RWPE2 (cell line): ENCODE data around the gene SOCS6.

ENCODE experiments used
- ATAC-seq: fragments of 200-7000 bp; cut with Tn5 transposase; 3 replicates; pipeline ENCODE4 v1.9.1; 2021; ENCODE audit warnings: low read depth
- DNase-seq: peaks from one replicate; pipeline ENCODE4 v3.0.0-alpha.2; 2020; ENCODE audit warnings: low spot score
- H3K27ac ChIP-seq: fragments of 450-650 bp; 2 replicates; pipeline ENCODE4 v1.5.1; 2017; ENCODE audit warnings: mild to moderate bottlenecking; ENCODE audit not compliant: poor library complexity, severe bottlenecking
- H3K27me3 ChIP-seq: fragments of 250-450 bp; sonication (Bioruptor Pico); 2 replicates; pipeline ENCODE4 v1.5.1; 2021; ENCODE audit warnings: mild to moderate bottlenecking, moderate library complexity; ENCODE audit not compliant: insufficient read depth, poor library complexity, severe bottlenecking
- H3K36me3 ChIP-seq: fragments of 250-450 bp; sonication (Bioruptor Pico); 2 replicates; pipeline ENCODE4 v1.5.1; 2020; ENCODE audit warnings: low read depth, mild to moderate bottlenecking, moderate library complexity
- H3K4me1 ChIP-seq: fragments of 250-450 bp; sonication (Bioruptor Pico); 2 replicates; pipeline ENCODE4 v1.5.1; 2021; ENCODE audit warnings: mild to moderate bottlenecking, moderate library complexity; ENCODE audit not compliant: insufficient read depth, poor library complexity, severe bottlenecking
- H3K4me3 ChIP-seq: fragments of 250-450 bp; sonication (Bioruptor Pico); 2 replicates; pipeline ENCODE4 v1.5.1; 2021; ENCODE audit warnings: mild to moderate bottlenecking, moderate library complexity; ENCODE audit not compliant: severe bottlenecking
- H3K9me3 ChIP-seq: fragments of 250-450 bp; sonication (Bioruptor Pico); 2 replicates; pipeline ENCODE4 v1.5.1; 2021; ENCODE audit warnings: mild to moderate bottlenecking, moderate library complexity; ENCODE audit not compliant: severe bottlenecking
- TF ChIP-seq, protein P1 (sequence below): fragments of 450-650 bp; IDR thresholded peaks from one replicate; pipeline ENCODE4 v1.5.1; 2017; ENCODE audit warnings: mild to moderate bottlenecking, moderate library complexity; ENCODE audit not compliant: poor library complexity, severe bottlenecking

Gene SOCS6

DNA sequence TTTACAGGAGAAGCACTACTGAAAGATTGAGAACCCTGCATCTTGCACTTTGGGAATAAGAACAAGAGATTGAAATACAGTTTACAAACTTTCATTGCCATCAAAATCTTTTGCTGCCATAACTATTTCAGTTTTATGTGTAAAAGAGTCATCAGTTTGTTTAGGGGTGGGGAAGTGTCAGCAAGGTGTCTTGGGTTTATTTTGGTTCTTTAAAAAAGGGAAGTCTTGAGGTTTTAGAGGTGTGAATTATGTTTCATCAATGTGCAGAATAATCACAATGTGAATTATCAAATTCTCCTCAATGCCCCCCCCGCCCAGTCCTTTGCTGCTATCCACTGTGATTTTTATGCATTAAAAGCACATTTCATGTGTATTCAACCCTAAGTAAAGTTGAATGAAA is 37.4 kb downstream of the SOCS6 start:
- DNase-seq (no peak), ATAC-seq (no peak)
- H3K27me3 ChIP-seq = no peaks in the 10 kb centered on the region
- TF ChIP-seq, protein P1, sequence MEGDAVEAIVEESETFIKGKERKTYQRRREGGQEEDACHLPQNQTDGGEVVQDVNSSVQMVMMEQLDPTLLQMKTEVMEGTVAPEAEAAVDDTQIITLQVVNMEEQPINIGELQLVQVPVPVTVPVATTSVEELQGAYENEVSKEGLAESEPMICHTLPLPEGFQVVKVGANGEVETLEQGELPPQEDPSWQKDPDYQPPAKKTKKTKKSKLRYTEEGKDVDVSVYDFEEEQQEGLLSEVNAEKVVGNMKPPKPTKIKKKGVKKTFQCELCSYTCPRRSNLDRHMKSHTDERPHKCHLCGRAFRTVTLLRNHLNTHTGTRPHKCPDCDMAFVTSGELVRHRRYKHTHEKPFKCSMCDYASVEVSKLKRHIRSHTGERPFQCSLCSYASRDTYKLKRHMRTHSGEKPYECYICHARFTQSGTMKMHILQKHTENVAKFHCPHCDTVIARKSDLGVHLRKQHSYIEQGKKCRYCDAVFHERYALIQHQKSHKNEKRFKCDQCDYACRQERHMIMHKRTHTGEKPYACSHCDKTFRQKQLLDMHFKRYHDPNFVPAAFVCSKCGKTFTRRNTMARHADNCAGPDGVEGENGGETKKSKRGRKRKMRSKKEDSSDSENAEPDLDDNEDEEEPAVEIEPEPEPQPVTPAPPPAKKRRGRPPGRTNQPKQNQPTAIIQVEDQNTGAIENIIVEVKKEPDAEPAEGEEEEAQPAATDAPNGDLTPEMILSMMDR = no peak
- no peaks in the 10 kb centered on the region for H3K9me3 ChIP-seq
- H3K4me1 ChIP-seq = peaks cover 12% of the 10 kb centered on the region
- no peak overlapping the region for H3K27ac ChIP-seq
- H3K36me3 ChIP-seq = peaks cover 24% of the 10 kb centered on the region
- H3K4me3 ChIP-seq = no peak overlapping the region

GRCh38 chr18:70328169-70328568 is 39.3 kb downstream of the SOCS6 start:
- Histone ChIP-seq H3K27me3 (no peaks in the 10 kb centered on the region), H3K36me3 (peaks cover 24% of the 10 kb centered on the region), H3K9me3 (no peaks in the 10 kb centered on the region), H3K27ac (no peak overlapping the region), H3K4me3 (no peak overlapping the region), H3K4me1 (peaks cover 13% of the 10 kb centered on the region)
- ATAC-seq = no peak
- TF ChIP-seq, protein P1 = no peak
- no peak for DNase-seq

GRCh38 chr18:70329071-70329470 is 40.2 kb downstream of the SOCS6 start:
- H3K4me3 ChIP-seq = no peak overlapping the region
- H3K27ac ChIP-seq = no peak overlapping the region
- H3K9me3 ChIP-seq = no peaks in the 10 kb centered on the region
- peaks cover 19% of the 10 kb centered on the region for H3K36me3 ChIP-seq
- H3K4me1 ChIP-seq = peaks cover 20% of the 10 kb centered on the region
- DNase-seq = no peak
- no peak for ATAC-seq
- TF ChIP-seq, protein P1 = no peak
- no peaks in the 10 kb centered on the region for H3K27me3 ChIP-seq

DNA sequence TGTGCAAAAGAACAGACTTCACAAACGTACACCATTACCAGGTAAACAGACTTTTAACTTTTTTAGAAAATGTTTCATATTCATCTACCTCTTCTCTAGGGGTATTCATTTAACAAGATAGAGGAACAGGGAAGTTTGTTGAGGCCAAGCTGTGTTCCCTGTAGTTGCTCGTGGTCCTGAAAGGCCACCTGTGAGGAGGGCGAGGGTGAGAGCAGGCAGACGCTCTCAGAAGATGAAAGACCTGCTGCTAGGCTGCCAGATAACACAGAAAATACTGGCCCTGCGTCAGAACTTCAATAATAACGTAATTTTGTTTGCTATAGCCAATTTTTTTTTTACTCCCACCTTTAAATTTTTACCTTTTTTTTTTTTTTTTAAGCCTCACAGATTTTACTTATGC is 42.0 kb downstream of the SOCS6 start:
- no peak for DNase-seq
- no peak for ATAC-seq
- Histone ChIP-seq H3K9me3 (peaks cover 4% of the 10 kb centered on the region), H3K4me1 (peaks cover 26% of the 10 kb centered on the region), H3K36me3 (peaks cover 19% of the 10 kb centered on the region), H3K27me3 (no peaks in the 10 kb centered on the region), H3K4me3 (no peak overlapping the region), H3K27ac (no peak overlapping the region)
- TF ChIP-seq, protein P1 = no peak

DNA sequence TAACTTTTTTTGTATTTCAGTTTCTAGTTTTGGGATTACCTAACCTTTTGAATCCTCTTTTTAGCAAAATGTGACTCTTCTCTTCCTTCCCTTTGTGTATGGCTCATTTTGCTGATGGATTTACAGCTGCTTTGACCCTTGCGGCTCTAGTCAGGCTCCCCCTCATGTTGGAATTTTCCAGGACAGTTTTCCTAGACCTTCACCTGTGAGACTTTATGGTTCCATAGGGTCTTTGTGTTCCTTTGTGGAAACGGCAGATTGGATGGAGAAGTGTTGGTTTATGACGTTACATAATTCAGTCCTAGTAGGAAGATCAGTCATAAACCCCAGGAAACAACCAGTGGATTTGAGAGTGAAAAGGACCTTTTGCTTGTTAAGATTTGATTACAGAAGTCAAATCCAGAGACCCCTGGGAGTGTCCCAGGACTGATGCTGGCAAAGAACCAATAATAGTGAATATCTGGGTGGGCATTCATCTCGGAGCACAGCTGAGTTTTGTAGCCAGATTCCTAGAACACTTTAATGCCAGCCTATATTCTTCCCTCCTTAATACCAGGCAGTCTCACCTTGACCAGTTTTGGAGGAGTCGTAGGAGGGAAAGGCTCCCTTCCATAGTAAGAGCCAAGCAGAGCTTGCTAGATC is 42.7 kb downstream of the SOCS6 start:
- ATAC-seq = no peak

More for the DNA sequence above, 42.7 kb downstream of the SOCS6 start:
- no peaks in the 10 kb centered on the region for H3K27me3 ChIP-seq
- DNase-seq = no peak
- H3K36me3 ChIP-seq = peaks cover 12% of the 10 kb centered on the region
- peak overlapping the region; percentile 90 for H3K27ac ChIP-seq
- peaks cover 4% of the 10 kb centered on the region for H3K9me3 ChIP-seq
- H3K4me1 ChIP-seq = peaks cover 32% of the 10 kb centered on the region
- TF ChIP-seq, protein P1 = no peak
- no peak overlapping the region for H3K4me3 ChIP-seq
